Activated CD4-positive, alpha-beta T cell treated with anti-CD3 and anti-CD28 coated beads for 36 hours (primary cell): ENCODE data around the gene CRYBG3. TPM values are rescaled to one million over a fixed set of nuclear protein-coding genes. Genes with fewer than 3 reads are reported as not detected.

Experiments used
- ATAC-seq: fragments of 200-7000 bp; cut with Tn5 transposase; one replicate; pipeline ENCODE4 v1.10.0; 2021; ENCODE audit warnings: mild to moderate bottlenecking, moderate library complexity
- CTCF ChIA-PET: fragments of 350-600 bp; sonication (Branson Sonifier 250); formaldehyde crosslinking; loops from one replicate; lab custom pipeline; 2021; ENCODE audit warnings: antibody characterized with exemption; lab: Charles Lee
- POLR2A ChIA-PET: fragments of 350-600 bp; sonication (Branson Sonifier 250); formaldehyde crosslinking; loops from one replicate; lab custom pipeline; 2021; ENCODE audit warnings: antibody characterized with exemption, inconsistent platforms; lab: Charles Lee
- DNase-seq: peaks from one replicate; pipeline ENCODE4 v3.0.0-alpha.2; 2020
- H3K27ac Mint-ChIP-seq: one replicate; pipeline ENCODE4 v1.8.0; 2021; ENCODE audit warnings: mixed read lengths
- H3K27me3 Mint-ChIP-seq: one replicate; pipeline ENCODE4 v1.8.0; 2021; ENCODE audit warnings: mixed read lengths
- H3K36me3 Mint-ChIP-seq: one replicate; pipeline ENCODE4 v1.8.0; 2021; ENCODE audit warnings: low read depth, mixed read lengths
- H3K4me1 Mint-ChIP-seq: one replicate; pipeline ENCODE4 v1.8.0; 2021; ENCODE audit warnings: mixed read lengths
- H3K4me3 Mint-ChIP-seq: one replicate; pipeline ENCODE4 v1.8.0; 2021; ENCODE audit warnings: mild to moderate bottlenecking, moderate library complexity, mixed read lengths
- H3K9me3 Mint-ChIP-seq: one replicate; pipeline ENCODE4 v1.8.0; 2021; ENCODE audit warnings: low read depth, mixed read lengths
- intact Hi-C, 2 experiments: fragments of 100-400 bp; cut with DNase I in 1 of 2; cut with micrococcal nuclease in 1 of 2; formaldehyde crosslinking; loops; one replicate each; pipeline versions ENCODE4 v1.14.2 to v1.15.1; 2022 to 2024; cut with DNase I, micrococcal nuclease
- total RNA-seq, 2 experiments: library from RNA; stranded (reverse); gene quantifications; one replicate each; pipeline ENCODE4 v1.2.3, GENCODE V29; 2021

The CRYBG3 gene
- total RNA-seq, 2 experiments from 2014 or later = 4.2 to 4.9 TPM

- CTCF ChIA-PET = no interaction called here
- peaks cover 49% of the 10 kb centered on the region for H3K36me3 Mint-ChIP-seq
- H3K4me3 Mint-ChIP-seq = no peak overlapping the region
- H3K27me3 Mint-ChIP-seq = no peaks in the 10 kb centered on the region
- H3K9me3 Mint-ChIP-seq = no peaks in the 10 kb centered on the region
- ATAC-seq (no peak), DNase-seq (no peak)
- no peak overlapping the region for H3K27ac Mint-ChIP-seq
- intact Hi-C loops = no loop called here
- POLR2A ChIA-PET = no interaction called here
- H3K4me1 Mint-ChIP-seq = peaks cover 21% of the 10 kb centered on the region
Measured at GRCh38 chr3:97959872-97960271, 138.1 kb downstream of the CRYBG3 start.

DNA sequence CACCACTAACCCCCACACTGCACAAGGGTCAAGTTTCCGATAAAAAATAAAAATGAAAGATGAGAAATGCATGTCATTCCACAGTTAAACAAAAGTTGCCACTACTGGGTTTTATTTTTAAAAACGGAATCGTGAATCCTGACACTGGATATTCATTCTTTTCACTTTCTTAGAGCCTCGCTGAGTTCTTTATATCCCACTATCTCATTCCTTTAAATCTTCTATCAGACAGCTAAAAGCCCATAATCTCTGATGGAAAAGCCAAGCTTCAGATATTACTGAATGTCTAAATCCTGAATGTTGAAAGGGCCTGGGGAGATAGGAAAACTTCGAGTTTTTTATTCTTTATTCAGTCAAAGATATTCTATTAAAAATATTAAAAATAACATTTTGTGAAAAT lies 138.7 kb downstream of the CRYBG3 start:
- H3K36me3 Mint-ChIP-seq = peaks cover 52% of the 10 kb centered on the region
- intact Hi-C loops = no loop called here
- H3K4me1 Mint-ChIP-seq = peaks cover 22% of the 10 kb centered on the region
- no peak overlapping the region for H3K4me3 Mint-ChIP-seq
- no peaks in the 10 kb centered on the region for H3K27me3 Mint-ChIP-seq
- H3K9me3 Mint-ChIP-seq = no peaks in the 10 kb centered on the region
- ATAC-seq (no peak), DNase-seq (no peak)
- no peak overlapping the region for H3K27ac Mint-ChIP-seq
- CTCF ChIA-PET = interaction anchor here (1.1 kb wide), 1 partner anchor 62 kb away, joined by 3 read pairs; no protein-coding TSS in a partner anchor
- POLR2A ChIA-PET = no interaction called here

- CTCF ChIA-PET = interaction anchor here (0.6 to 1.2 kb wide), 3 partner anchors 9 to 62 kb away, joined by 3 read pairs; no protein-coding TSS in a partner anchor
- peaks cover 25% of the 10 kb centered on the region for H3K4me1 Mint-ChIP-seq
- DNase-seq = no peak
- H3K4me3 Mint-ChIP-seq = no peak overlapping the region
- POLR2A ChIA-PET = no interaction called here
- H3K36me3 Mint-ChIP-seq = peaks cover 55% of the 10 kb centered on the region
- no peaks in the 10 kb centered on the region for H3K9me3 Mint-ChIP-seq
- intact Hi-C loops = no loop called here
- no peak overlapping the region for H3K27ac Mint-ChIP-seq
- no peaks in the 10 kb centered on the region for H3K27me3 Mint-ChIP-seq
- no peak for ATAC-seq
Measured at GRCh38 chr3:97960993-97961766, 139.4 kb downstream of the CRYBG3 start.

GRCh38 chr3:97967966-97968365 lies 146.2 kb downstream of the CRYBG3 start:
- Mint-ChIP-seq H3K27ac (no peak overlapping the region), H3K4me3 (no peak overlapping the region), H3K27me3 (no peaks in the 10 kb centered on the region), H3K9me3 (no peaks in the 10 kb centered on the region), H3K4me1 (peaks cover 63% of the 10 kb centered on the region), H3K36me3 (peaks cover 38% of the 10 kb centered on the region)
- ChIA-PET POLR2A (no interaction called here), CTCF (interaction anchor here (0.6 to 2.3 kb wide), 9 partner anchors 15 to 147 kb away, joined by 3 to 15 read pairs (median 3); no protein-coding TSS in a partner anchor)
- ATAC-seq (no peak), DNase-seq (no peak)
- intact Hi-C loops = no loop called here

- Mint-ChIP-seq H3K36me3 (peaks cover 38% of the 10 kb centered on the region), H3K27me3 (no peaks in the 10 kb centered on the region), H3K27ac (no peak overlapping the region), H3K4me1 (peaks cover 64% of the 10 kb centered on the region), H3K9me3 (no peaks in the 10 kb centered on the region), H3K4me3 (no peak overlapping the region)
- ATAC-seq (no peak), DNase-seq (peak; percentile 24)
- ChIA-PET POLR2A (no interaction called here), CTCF (interaction anchor here (0.8 to 2.3 kb wide), 7 partner anchors 16 to 148 kb away, joined by 3 to 15 read pairs (median 3); no protein-coding TSS in a partner anchor)
- intact Hi-C loops = no loop called here
Measured at GRCh38 chr3:97968376-97968775, 146.6 kb downstream of the CRYBG3 start.

DNA sequence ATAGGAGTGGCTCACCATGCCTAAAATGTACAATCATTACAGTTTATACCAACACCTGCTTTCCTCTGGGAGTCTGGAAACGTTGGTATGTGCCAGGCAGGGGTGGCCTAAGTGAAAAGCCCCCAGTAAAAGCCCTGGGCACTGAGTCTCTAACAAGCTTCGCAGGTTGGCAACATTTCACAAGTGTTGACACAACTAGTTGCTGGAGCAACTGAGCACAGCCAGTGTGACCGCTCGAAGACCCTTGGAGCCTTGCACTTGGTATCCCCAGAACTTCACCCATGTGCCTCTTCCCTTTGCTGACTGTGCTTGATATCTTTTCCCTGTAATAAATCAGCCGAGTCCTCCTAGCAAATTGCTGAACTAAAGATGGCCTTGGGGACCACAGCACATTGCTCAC lies 147.7 kb downstream of the CRYBG3 start:
- intact Hi-C loops = no loop called here
- CTCF ChIA-PET = interaction anchor here (0.5 to 2.3 kb wide), 5 partner anchors 8 to 217 kb away, joined by 3 to 15 read pairs (median 3); no protein-coding TSS in a partner anchor
- Mint-ChIP-seq H3K4me1 (peaks cover 55% of the 10 kb centered on the region), H3K36me3 (peaks cover 31% of the 10 kb centered on the region), H3K27ac (no peak overlapping the region), H3K9me3 (no peaks in the 10 kb centered on the region), H3K27me3 (no peaks in the 10 kb centered on the region), H3K4me3 (peak overlapping the region; percentile 11)
- ATAC-seq (no peak), DNase-seq (no peak)
- POLR2A ChIA-PET = no interaction called here

DNA sequence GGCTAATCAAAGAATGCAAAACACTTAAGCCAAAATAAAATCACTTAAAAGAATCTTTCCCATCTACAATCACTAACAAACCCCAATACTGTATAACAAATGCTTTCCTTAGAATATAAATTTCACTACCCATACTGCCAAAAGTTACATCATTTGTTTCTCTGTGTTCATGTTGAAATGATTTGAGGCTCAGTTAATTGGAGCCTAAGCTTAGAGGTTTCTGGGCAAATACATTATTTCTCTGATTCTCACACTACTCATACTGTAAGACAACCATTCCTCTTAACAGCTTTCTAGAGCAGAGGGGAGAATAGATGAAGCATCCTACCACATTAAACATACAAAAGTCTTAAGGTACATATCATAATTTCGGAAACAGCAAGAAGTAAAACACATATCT lies 148.3 kb downstream of the CRYBG3 start:
- H3K4me1 Mint-ChIP-seq = peaks cover 51% of the 10 kb centered on the region
- H3K36me3 Mint-ChIP-seq = peaks cover 27% of the 10 kb centered on the region
- peak overlapping the region; percentile 12 for H3K27ac Mint-ChIP-seq
- intact Hi-C loops = loop anchor here in 1 of 2 experiments (2.0 kb wide), 1 partner anchor 147 kb away; the partner anchor contains the start of gene CRYBG3
- ATAC-seq = no peak
- peak overlapping the region; percentile 83 for H3K4me3 Mint-ChIP-seq
- POLR2A ChIA-PET = no interaction called here
- no peaks in the 10 kb centered on the region for H3K27me3 Mint-ChIP-seq
- CTCF ChIA-PET = interaction anchor here (0.7 to 2.5 kb wide), 3 partner anchors 9 to 183 kb away, joined by 3 to 15 read pairs (median 3); no protein-coding TSS in a partner anchor
- H3K9me3 Mint-ChIP-seq = no peaks in the 10 kb centered on the region
- DNase-seq = no peak

DNA sequence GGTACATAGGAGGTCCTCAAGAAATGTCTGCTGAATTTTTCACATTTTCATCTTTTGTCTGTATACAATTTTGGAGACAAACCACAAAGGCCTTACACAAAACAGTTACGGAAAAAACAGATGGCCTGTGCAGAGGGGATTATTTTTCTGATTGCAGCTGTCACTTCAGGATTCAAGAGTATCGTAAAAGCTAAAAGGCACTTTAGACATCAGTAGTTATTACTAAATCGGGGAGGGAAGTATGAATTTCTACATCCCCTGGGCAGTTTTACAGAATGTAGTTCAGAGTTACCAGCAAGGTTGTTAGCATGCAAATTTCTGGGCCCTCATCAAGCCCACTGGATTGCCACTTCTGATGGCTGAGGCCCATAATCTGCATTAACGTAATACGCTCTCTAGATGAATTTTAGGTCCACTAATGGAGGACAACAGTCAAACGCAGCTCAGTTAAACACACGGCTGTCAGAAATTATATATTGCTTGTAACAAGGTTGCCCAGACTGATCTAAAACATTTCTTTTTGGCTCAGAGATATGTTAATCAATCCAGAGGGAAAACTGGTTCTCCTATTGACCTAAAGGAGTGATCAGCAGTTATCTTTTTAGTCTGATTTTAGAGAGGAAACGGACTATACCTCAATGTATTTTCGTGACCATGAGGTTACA lies 149.3 kb downstream of the CRYBG3 start:
- ATAC-seq = no peak
- CTCF ChIA-PET = interaction anchor here (0.8 to 2.5 kb wide), 4 partner anchors 13 to 69 kb away, joined by 3 to 15 read pairs (median 4); no protein-coding TSS in a partner anchor
- Mint-ChIP-seq H3K27me3 (no peaks in the 10 kb centered on the region), H3K4me1 (peaks cover 48% of the 10 kb centered on the region), H3K4me3 (peak overlapping the region; percentile 83), H3K9me3 (no peaks in the 10 kb centered on the region), H3K27ac (peak overlapping the region; percentile 90), H3K36me3 (peaks cover 20% of the 10 kb centered on the region)
- intact Hi-C loops = loop anchor here in 1 of 2 experiments (2.0 kb wide), 1 partner anchor 148 kb away; the partner anchor contains the start of gene CRYBG3
- no peak for DNase-seq
- POLR2A ChIA-PET = interaction anchor here (0.6 kb wide), 1 partner anchor 32 kb away, joined by 3 read pairs; no protein-coding TSS in a partner anchor

- peak; percentile 89 for ATAC-seq
- intact Hi-C loops = loop anchor here (1.0 to 2.0 kb wide), 5 partner anchors 51 to 208 kb away; partner anchors contain the start of genes ARL6 (in 1 of the 2) and CRYBG3 (in 1 of the 2)
- Mint-ChIP-seq H3K27ac (peak within 1 kb of the TSS; percentile 90), H3K36me3 (peaks cover 19% of the 10 kb centered on the region), H3K4me1 (peaks cover 46% of the 10 kb centered on the region), H3K27me3 (no peaks in the 10 kb centered on the region), H3K9me3 (no peaks in the 10 kb centered on the region), H3K4me3 (peak within 1 kb of the TSS; percentile 83)
- peak; percentile 90 for DNase-seq
- ChIA-PET CTCF (interaction anchor here (0.8 to 2.5 kb wide), 4 partner anchors 12 to 68 kb away, joined by 3 to 15 read pairs (median 4); no protein-coding TSS in a partner anchor), POLR2A (interaction anchor here (0.6 to 1.0 kb wide), 2 partner anchors 19 to 33 kb away, joined by 3 read pairs; no protein-coding TSS in a partner anchor)
Measured at GRCh38 chr3:97971679-97972567, 150.1 kb downstream of the CRYBG3 start, which contains the start of gene RIOX2. TSS of gene RIOX2 (minus strand) at chr3:97972431. CDS start at chr3:97967593, 4,838 bp downstream.

- Mint-ChIP-seq H3K27me3 (no peaks in the 10 kb centered on the region), H3K36me3 (peaks cover 13% of the 10 kb centered on the region), H3K4me3 (peak overlapping the region; percentile 70), H3K9me3 (no peaks in the 10 kb centered on the region), H3K27ac (peak overlapping the region; percentile 40), H3K4me1 (peaks cover 37% of the 10 kb centered on the region)
- intact Hi-C loops = loop anchor here (1.0 to 2.0 kb wide), 4 partner anchors 50 to 209 kb away; partner anchors contain the start of gene ARL6 (in 1 of the 2)
- CTCF ChIA-PET = no interaction called here
- DNase-seq (no peak), ATAC-seq (no peak)
- POLR2A ChIA-PET = no interaction called here
Measured at GRCh38 chr3:97972976-97973375, 151.2 kb downstream of the CRYBG3 start.
